PC-3 (cell line): ENCODE results near the gene RASGRP3.

Experiments
- EZH2 ChIP-seq: fragments of 300-600 bp; sonication (generic); IDR thresholded peaks from one replicate; pipeline ENCODE4 v1.6.1; 2017; ENCODE audit warnings: antibody characterized with exemption, mild to moderate bottlenecking, low read length; ENCODE audit not compliant: unreplicated experiment
- TF ChIP-seq, protein P1 (sequence below): fragments of 300-600 bp; sonication (generic); conservative IDR thresholded peaks from 2 replicates; pipeline ENCODE4 v1.5.1; 2017; ENCODE audit warnings: antibody characterized with exemption, low read depth, mild to moderate bottlenecking, low read length

DNA sequence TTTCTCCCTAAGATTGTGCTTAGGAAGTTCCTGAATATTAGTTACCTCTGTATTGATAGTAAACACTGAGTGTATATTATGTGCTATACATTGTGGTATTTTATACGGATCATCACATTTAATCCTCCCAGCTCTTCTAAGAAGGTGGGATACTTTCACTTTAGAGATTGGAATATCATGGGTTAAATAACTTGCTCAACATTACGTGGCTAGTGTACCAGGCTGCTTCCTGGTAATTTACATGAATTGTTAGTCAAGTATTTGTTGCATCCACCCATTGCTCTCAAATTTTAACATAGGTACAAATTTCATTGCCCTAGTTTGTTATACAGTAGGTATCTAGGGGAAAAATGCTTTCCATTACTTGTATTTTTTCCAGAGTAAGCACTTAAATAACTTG lies 101.2 kb downstream of the RASGRP3 start:
- TF ChIP-seq, protein P1, sequence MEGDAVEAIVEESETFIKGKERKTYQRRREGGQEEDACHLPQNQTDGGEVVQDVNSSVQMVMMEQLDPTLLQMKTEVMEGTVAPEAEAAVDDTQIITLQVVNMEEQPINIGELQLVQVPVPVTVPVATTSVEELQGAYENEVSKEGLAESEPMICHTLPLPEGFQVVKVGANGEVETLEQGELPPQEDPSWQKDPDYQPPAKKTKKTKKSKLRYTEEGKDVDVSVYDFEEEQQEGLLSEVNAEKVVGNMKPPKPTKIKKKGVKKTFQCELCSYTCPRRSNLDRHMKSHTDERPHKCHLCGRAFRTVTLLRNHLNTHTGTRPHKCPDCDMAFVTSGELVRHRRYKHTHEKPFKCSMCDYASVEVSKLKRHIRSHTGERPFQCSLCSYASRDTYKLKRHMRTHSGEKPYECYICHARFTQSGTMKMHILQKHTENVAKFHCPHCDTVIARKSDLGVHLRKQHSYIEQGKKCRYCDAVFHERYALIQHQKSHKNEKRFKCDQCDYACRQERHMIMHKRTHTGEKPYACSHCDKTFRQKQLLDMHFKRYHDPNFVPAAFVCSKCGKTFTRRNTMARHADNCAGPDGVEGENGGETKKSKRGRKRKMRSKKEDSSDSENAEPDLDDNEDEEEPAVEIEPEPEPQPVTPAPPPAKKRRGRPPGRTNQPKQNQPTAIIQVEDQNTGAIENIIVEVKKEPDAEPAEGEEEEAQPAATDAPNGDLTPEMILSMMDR: no peak
- no peak for TF ChIP-seq EZH2
